Neural progenitor cell (in vitro differentiated cells): Measurements from ENCODE around the gene ZMIZ1. TPM values are rescaled to one million over a fixed set of nuclear protein-coding genes. Genes with fewer than 3 reads are reported as not detected.

Source experiments
- DNase-seq: peaks from one replicate; pipeline ENCODE4 v3.0.0-alpha.2; 2016; ENCODE audit warnings: low spot score
- H2AFZ ChIP-seq: fragments of 200-600 bp; sonication (generic); replicated peaks from 2 replicates; pipeline ENCODE4 v1.6.1; 2016; ENCODE audit warnings: antibody characterized with exemption
- H3F3A ChIP-seq: fragments of 200-600 bp; sonication (generic); 2 replicates; pipeline ENCODE4 v1.6.1; 2016; ENCODE audit warnings: antibody characterized with exemption, low read depth
- H3K27ac ChIP-seq: fragments of 200-600 bp; sonication (generic); 2 replicates; pipeline ENCODE4 v1.5.1; 2016; ENCODE audit warnings: mild to moderate bottlenecking
- H3K27me3 ChIP-seq: fragments of 200-600 bp; sonication (generic); 2 replicates; pipeline ENCODE4 v1.6.1; 2016; ENCODE audit warnings: mild to moderate bottlenecking, moderate library complexity
- H3K36me3 ChIP-seq: fragments of 200-600 bp; sonication (generic); 2 replicates; pipeline ENCODE4 v1.5.1; 2016
- H3K4me1 ChIP-seq: fragments of 200-600 bp; sonication (generic); 2 replicates; pipeline ENCODE4 v1.6.1; 2016; ENCODE audit warnings: mixed run types
- H3K4me2 ChIP-seq: fragments of 200-600 bp; sonication (generic); 2 replicates; pipeline ENCODE4 v1.6.1; 2016
- H3K4me3 ChIP-seq: fragments of 200-600 bp; sonication (generic); 2 replicates; pipeline ENCODE4 v1.5.1; 2016
- H3K79me2 ChIP-seq: fragments of 200-600 bp; sonication (generic); 2 replicates; pipeline ENCODE4 v1.6.1; 2016; ENCODE audit warnings: low read depth
- H3K9ac ChIP-seq: fragments of 200-600 bp; sonication (generic); 2 replicates; pipeline ENCODE4 v1.6.1; 2016
- H3K9me3 ChIP-seq: fragments of 200-600 bp; sonication (generic); 2 replicates; pipeline ENCODE4 v1.5.1; 2016; ENCODE audit warnings: low read depth
- H4K20me1 ChIP-seq: fragments of 200-600 bp; sonication (generic); 2 replicates; pipeline ENCODE4 v1.6.1; 2016; ENCODE audit warnings: low read depth
- H3K27ac Mint-ChIP-seq: 3 replicates; pipeline ENCODE4 v1.8.0; 2021; ENCODE audit warnings: mixed read lengths
- H3K27me3 Mint-ChIP-seq: 2 replicates; pipeline ENCODE4 v1.8.0; 2022; ENCODE audit warnings: low read depth, mild to moderate bottlenecking, inconsistent platforms, moderate library complexity, mixed read lengths; ENCODE audit not compliant: insufficient read depth
- H3K36me3 Mint-ChIP-seq: 3 replicates; pipeline ENCODE4 v1.8.0; 2021; ENCODE audit warnings: mixed read lengths
- H3K4me1 Mint-ChIP-seq: 3 replicates; pipeline ENCODE4 v1.8.0; 2021; ENCODE audit warnings: mixed read lengths
- H3K4me3 Mint-ChIP-seq: 3 replicates; pipeline ENCODE4 v1.8.0; 2021; ENCODE audit warnings: mild to moderate bottlenecking, moderate library complexity, mixed read lengths
- H3K9me3 Mint-ChIP-seq: 3 replicates; pipeline ENCODE4 v1.8.0; 2020; ENCODE audit warnings: mixed read lengths
- EZH2 ChIP-seq: fragments of 200-600 bp; sonication (generic); IDR thresholded peaks from 2 replicates; pipeline ENCODE4 v1.6.1; 2017; ENCODE audit warnings: antibody characterized with exemption, mild to moderate bottlenecking, moderate library complexity
- EZH2phosphoT487 ChIP-seq: fragments of 200-600 bp; sonication (generic); IDR thresholded peaks from 2 replicates; pipeline ENCODE4 v1.6.1; 2017; ENCODE audit warnings: antibody characterized with exemption
- total RNA-seq: library from RNA; depleted of rRNA; stranded (reverse); fragments of >200 nt; gene quantifications from 2 replicates; pipeline ENCODE4 v1.2.3, GENCODE V29; 2015; ENCODE audit warnings: low replicate concordance
- TF ChIP-seq, protein P1 (sequence below): fragments of 200-600 bp; sonication (generic); IDR thresholded peaks from 2 replicates; pipeline ENCODE4 v1.5.1; 2017; ENCODE audit warnings: antibody characterized with exemption, mild to moderate bottlenecking

ZMIZ1 gene
- total RNA-seq, 1 donor from 2014 or later: 5.8 TPM

DNA sequence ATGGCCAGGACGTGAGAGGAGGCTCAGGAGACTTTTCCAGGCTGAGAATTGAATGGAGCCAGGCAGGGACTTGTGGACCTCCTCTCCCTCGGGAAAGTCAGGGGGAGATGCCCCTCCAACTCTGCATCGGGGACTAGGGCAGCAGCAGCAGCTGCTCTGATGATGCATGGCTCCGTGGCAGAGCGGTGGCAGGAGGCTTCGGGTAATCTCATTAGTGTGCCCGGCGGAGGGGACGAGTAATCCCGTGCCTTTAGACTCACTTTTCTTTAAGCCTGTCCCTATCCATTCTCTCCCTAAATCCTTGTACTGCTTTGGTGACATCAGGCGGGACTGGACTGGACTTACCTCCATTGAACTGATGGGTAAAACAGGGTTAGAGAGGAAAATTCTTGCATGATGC is 75.1 kb downstream of the ZMIZ1 start:
- Mint-ChIP-seq H3K27me3 (peaks cover 5% of the 10 kb centered on the region), H3K4me3 (no peak overlapping the region), H3K9me3 (no peaks in the 10 kb centered on the region), H3K27ac (no peak overlapping the region), H3K4me1 (peaks cover 66% of the 10 kb centered on the region), H3K36me3 (peaks cover 19% of the 10 kb centered on the region)
- TF ChIP-seq, protein P1, sequence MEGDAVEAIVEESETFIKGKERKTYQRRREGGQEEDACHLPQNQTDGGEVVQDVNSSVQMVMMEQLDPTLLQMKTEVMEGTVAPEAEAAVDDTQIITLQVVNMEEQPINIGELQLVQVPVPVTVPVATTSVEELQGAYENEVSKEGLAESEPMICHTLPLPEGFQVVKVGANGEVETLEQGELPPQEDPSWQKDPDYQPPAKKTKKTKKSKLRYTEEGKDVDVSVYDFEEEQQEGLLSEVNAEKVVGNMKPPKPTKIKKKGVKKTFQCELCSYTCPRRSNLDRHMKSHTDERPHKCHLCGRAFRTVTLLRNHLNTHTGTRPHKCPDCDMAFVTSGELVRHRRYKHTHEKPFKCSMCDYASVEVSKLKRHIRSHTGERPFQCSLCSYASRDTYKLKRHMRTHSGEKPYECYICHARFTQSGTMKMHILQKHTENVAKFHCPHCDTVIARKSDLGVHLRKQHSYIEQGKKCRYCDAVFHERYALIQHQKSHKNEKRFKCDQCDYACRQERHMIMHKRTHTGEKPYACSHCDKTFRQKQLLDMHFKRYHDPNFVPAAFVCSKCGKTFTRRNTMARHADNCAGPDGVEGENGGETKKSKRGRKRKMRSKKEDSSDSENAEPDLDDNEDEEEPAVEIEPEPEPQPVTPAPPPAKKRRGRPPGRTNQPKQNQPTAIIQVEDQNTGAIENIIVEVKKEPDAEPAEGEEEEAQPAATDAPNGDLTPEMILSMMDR: no peak
- no peak for TF ChIP-seq EZH2
- TF ChIP-seq EZH2phosphoT487: no peak
- Histone ChIP-seq H3K9me3 (no peaks in the 10 kb centered on the region), H3K9ac (no peak overlapping the region), H3K79me2 (peaks cover 6% of the 10 kb centered on the region), H3K4me3 (no peak overlapping the region), H3F3A (peaks cover 9% of the 10 kb centered on the region), H3K36me3 (no peaks in the 10 kb centered on the region), H3K4me2 (peak overlapping the region; percentile 32), H3K27ac (no peak overlapping the region), H3K4me1 (peaks cover 34% of the 10 kb centered on the region), H3K27me3 (no peaks in the 10 kb centered on the region), H4K20me1 (peaks cover 98% of the 10 kb centered on the region), H2AFZ (no peak overlapping the region)
- peak; percentile 74 for DNase-seq

DNA sequence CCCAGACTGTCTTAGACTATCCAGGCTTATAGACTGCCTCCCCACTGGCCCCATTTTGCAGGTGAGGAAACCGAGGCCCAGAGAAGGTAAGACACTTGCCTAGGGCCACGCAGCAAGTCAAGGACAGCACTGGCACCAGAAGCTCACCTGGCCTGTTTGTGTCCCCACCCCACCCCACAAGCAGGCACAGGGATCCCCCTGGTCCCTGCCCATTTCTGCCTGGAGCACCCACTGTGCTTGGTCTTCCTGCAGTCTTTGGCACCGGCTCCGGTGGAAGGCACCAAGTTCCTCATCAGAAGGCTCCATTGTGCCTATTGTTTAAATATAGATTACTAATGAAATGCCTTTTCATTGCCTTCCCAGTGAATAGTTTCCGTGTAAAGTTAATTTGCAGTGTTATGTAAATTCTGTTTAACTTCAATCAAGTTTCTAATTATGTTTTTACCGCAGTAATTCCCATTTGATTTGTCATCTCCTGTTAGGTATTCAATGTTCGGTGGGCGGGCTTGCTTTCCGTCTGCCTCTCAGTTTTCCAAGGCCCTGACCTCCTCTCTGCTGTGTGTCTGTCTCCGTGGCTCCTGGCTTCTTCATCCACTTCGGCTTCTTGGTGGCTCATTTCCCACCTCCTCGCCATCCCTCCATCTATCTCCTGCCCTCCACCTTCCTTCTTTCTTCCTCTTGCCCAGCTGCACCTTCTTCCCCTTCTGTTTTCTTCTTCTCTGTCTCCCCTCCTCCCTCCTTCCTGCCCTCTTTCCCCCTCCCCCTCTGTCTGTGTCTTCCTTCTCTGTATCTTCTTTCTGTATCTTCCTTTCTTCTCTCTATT is 75.8 kb downstream of the ZMIZ1 start:
- H3K27ac ChIP-seq: no peak overlapping the region
- no peaks in the 10 kb centered on the region for H3K27me3 ChIP-seq
- H3K79me2 ChIP-seq: peaks cover 6% of the 10 kb centered on the region
- Mint-ChIP-seq H3K9me3 (no peaks in the 10 kb centered on the region), H3K27ac (no peak overlapping the region), H3K4me3 (no peak overlapping the region), H3K36me3 (peaks cover 19% of the 10 kb centered on the region), H3K4me1 (peaks cover 67% of the 10 kb centered on the region), H3K27me3 (peaks cover 5% of the 10 kb centered on the region)
- no peaks in the 10 kb centered on the region for H3K9me3 ChIP-seq
- no peaks in the 10 kb centered on the region for H3K36me3 ChIP-seq
- H3K4me2 ChIP-seq: peak overlapping the region; percentile 32
- no peak for DNase-seq
- H3K4me1 ChIP-seq: peaks cover 36% of the 10 kb centered on the region
- no peak overlapping the region for H3K9ac ChIP-seq
- H4K20me1 ChIP-seq: peaks cover 98% of the 10 kb centered on the region
- H3K4me3 ChIP-seq: no peak overlapping the region
- no peak for TF ChIP-seq EZH2phosphoT487
- TF ChIP-seq EZH2: no peak
- TF ChIP-seq, protein P1: no peak
- no peak overlapping the region for H2AFZ ChIP-seq
- peaks cover 7% of the 10 kb centered on the region for H3F3A ChIP-seq

DNA sequence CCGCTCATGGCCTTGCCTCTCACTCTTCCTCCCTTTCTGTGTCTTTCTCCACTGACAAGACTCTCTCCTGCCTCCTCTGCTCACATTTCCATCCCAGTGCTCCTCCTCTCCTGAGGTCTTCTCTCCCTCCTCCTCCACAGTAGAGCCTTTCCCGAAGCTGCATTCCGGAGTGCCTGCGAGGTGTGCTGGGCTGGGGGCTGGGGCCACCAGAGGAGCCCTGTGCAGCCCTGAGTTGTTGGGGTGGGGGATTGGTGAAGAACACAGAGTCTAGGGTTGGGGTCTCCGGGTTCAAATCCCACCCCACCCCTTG is 76.4 kb downstream of the ZMIZ1 start:
- Histone ChIP-seq H4K20me1 (peaks cover 98% of the 10 kb centered on the region), H3K79me2 (peaks cover 6% of the 10 kb centered on the region), H3K9ac (no peak overlapping the region), H3K4me1 (peaks cover 42% of the 10 kb centered on the region), H3F3A (peaks cover 7% of the 10 kb centered on the region), H3K4me2 (peak overlapping the region; percentile 32), H3K27ac (no peak overlapping the region), H3K9me3 (no peaks in the 10 kb centered on the region), H2AFZ (no peak overlapping the region), H3K36me3 (no peaks in the 10 kb centered on the region), H3K4me3 (no peak overlapping the region), H3K27me3 (no peaks in the 10 kb centered on the region)
- H3K4me1 Mint-ChIP-seq: peaks cover 65% of the 10 kb centered on the region
- H3K27ac Mint-ChIP-seq: no peak overlapping the region
- no peaks in the 10 kb centered on the region for H3K9me3 Mint-ChIP-seq
- peaks cover 5% of the 10 kb centered on the region for H3K27me3 Mint-ChIP-seq
- no peak overlapping the region for H3K4me3 Mint-ChIP-seq
- DNase-seq: no peak
- TF ChIP-seq EZH2phosphoT487: no peak
- TF ChIP-seq, protein P1: no peak
- TF ChIP-seq EZH2: no peak
- H3K36me3 Mint-ChIP-seq: peaks cover 19% of the 10 kb centered on the region
